ENCODE results near the gene SRRM3. TPM values are rescaled to one million over a fixed set of nuclear protein-coding genes. Genes with fewer than 3 reads are reported as not detected.

The SRRM3 gene
- total RNA-seq, 1 donor from 2014 or later, result 4.0 TPM

DNA sequence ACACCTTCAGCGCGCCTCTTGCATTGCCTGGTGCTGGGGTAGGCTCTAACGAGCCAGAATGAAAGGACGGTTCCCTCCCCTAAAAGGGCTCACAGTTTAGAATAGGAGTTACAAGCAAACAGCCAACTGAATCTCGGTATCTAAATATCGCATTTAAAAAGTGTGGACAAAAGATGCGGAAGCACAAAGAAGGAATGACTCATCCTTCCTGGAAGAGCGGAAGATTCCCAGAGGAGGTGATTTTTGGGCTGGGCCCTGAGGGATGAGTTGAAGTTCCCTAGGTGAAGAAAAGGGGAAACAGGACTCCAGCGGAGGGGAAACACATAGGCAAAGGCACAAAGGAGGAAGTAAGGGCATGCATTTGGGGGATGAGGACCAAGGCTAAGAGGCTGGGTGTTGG lies 29.9 kb downstream of the SRRM3 start:
- no peak for DNase-seq (ENCODE audit: extremely low spot score, unreplicated experiment)
- H3K9me3 Mint-ChIP-seq, result no peaks in the 10 kb centered on the region
- TF ChIP-seq, protein P1, sequence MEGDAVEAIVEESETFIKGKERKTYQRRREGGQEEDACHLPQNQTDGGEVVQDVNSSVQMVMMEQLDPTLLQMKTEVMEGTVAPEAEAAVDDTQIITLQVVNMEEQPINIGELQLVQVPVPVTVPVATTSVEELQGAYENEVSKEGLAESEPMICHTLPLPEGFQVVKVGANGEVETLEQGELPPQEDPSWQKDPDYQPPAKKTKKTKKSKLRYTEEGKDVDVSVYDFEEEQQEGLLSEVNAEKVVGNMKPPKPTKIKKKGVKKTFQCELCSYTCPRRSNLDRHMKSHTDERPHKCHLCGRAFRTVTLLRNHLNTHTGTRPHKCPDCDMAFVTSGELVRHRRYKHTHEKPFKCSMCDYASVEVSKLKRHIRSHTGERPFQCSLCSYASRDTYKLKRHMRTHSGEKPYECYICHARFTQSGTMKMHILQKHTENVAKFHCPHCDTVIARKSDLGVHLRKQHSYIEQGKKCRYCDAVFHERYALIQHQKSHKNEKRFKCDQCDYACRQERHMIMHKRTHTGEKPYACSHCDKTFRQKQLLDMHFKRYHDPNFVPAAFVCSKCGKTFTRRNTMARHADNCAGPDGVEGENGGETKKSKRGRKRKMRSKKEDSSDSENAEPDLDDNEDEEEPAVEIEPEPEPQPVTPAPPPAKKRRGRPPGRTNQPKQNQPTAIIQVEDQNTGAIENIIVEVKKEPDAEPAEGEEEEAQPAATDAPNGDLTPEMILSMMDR (conservative IDR thresholded peaks at IDR 0.05), result no peak
- H3K4me1 Mint-ChIP-seq (ENCODE audit: unreplicated experiment), result peaks cover 4% of the 10 kb centered on the region
- H3K4me3 Mint-ChIP-seq, result no peak overlapping the region
- no peak overlapping the region for H3K27ac Mint-ChIP-seq
- H3K27me3 Mint-ChIP-seq, result peaks cover 62% of the 10 kb centered on the region
- no peaks in the 10 kb centered on the region for H3K36me3 Mint-ChIP-seq

DNA sequence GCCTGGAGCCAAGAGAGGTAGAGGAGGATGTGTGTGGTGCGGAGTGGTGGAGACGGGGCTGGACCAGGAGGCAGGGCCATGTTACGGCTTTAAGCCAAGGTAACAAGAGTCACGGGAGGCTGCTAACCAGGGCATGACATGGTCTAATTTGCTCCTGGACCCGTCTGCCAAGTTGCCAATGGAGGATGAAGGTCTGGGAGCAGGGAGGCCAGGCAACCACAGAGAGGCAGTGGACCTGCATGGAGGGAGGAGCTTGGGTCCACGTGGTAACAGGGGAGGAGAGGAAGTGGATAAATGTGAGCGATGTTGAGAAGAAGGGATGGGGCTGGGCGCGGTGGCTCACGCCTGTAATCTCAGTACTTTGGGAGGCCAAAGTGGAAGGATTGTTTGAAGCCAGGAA lies 31.0 kb downstream of the SRRM3 start:
- TF ChIP-seq, protein P1 (conservative IDR thresholded peaks at IDR 0.05), result no peak
- no peak for DNase-seq (ENCODE audit: extremely low spot score, unreplicated experiment)
- Mint-ChIP-seq H3K4me1 (ENCODE audit: unreplicated experiment) (peaks cover 4% of the 10 kb centered on the region), H3K27me3 (peaks cover 65% of the 10 kb centered on the region), H3K9me3 (no peaks in the 10 kb centered on the region), H3K27ac (no peak overlapping the region), H3K4me3 (no peak overlapping the region), H3K36me3 (no peaks in the 10 kb centered on the region)

DNA sequence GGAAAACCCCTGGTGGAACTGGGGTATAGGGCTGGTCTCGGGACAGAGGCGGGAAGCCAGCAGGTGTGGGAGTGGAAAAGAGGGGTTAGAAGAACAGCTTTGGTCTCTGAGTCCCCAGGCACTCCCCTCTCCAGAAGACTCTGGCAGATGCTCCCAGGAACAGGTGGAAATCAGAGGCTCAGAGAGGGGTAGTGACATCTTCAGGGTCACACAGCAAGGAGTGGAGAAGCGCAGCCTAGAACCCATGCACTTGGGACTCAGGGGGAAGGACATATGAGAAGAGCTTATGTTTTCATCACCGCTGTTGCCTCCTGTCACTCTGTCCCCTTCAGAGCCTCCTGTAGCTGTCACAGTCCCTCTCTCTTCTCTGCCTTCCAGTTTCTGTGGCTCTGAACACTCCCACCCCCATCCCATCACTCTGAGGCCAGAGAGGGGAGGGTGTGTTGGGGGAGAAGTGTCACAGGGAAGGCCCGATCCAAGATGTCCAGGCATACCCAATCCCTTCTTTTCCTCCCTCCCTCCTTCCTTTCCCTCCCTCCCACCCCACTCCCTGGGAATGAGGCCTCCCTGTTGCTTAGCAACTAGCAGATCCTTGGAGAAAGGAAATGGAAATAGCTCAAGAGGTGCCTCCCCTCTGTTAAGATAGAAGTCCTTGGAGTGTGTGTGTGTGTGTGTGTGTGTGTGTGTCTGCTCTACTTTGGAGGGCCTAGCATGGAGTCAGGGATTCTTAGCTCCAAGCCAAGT lies 32.0 kb downstream of the SRRM3 start:
- peaks cover 72% of the 10 kb centered on the region for H3K27me3 Mint-ChIP-seq
- TF ChIP-seq, protein P1 (conservative IDR thresholded peaks at IDR 0.05), result no peak
- no peak overlapping the region for H3K27ac Mint-ChIP-seq
- H3K4me1 Mint-ChIP-seq (ENCODE audit: unreplicated experiment), result peaks cover 9% of the 10 kb centered on the region
- DNase-seq (ENCODE audit: extremely low spot score, unreplicated experiment), result no peak
- no peak overlapping the region for H3K4me3 Mint-ChIP-seq
- no peaks in the 10 kb centered on the region for H3K9me3 Mint-ChIP-seq
- no peaks in the 10 kb centered on the region for H3K36me3 Mint-ChIP-seq

DNA sequence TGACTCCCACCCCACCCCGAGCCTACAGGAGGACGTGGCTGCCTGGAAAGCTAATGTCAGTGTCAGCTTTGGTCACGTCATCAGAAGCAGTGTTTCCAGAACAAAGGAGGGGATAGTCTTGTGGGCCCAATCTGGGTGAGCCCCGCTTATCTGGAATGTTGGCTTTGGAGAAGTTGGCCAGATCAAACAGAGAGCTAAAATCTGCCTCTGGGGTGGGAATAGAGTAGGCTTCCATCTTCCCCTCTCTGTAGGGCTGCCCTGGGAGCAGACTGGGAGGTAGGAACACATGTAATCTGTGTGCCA lies 32.5 kb downstream of the SRRM3 start:
- TF ChIP-seq, protein P1 (conservative IDR thresholded peaks at IDR 0.05), result no peak
- DNase-seq (ENCODE audit: extremely low spot score, unreplicated experiment), result no peak
- Mint-ChIP-seq H3K4me1 (ENCODE audit: unreplicated experiment) (peaks cover 9% of the 10 kb centered on the region), H3K27me3 (peaks cover 74% of the 10 kb centered on the region), H3K36me3 (no peaks in the 10 kb centered on the region), H3K4me3 (no peak overlapping the region), H3K9me3 (no peaks in the 10 kb centered on the region), H3K27ac (no peak overlapping the region)

DNA sequence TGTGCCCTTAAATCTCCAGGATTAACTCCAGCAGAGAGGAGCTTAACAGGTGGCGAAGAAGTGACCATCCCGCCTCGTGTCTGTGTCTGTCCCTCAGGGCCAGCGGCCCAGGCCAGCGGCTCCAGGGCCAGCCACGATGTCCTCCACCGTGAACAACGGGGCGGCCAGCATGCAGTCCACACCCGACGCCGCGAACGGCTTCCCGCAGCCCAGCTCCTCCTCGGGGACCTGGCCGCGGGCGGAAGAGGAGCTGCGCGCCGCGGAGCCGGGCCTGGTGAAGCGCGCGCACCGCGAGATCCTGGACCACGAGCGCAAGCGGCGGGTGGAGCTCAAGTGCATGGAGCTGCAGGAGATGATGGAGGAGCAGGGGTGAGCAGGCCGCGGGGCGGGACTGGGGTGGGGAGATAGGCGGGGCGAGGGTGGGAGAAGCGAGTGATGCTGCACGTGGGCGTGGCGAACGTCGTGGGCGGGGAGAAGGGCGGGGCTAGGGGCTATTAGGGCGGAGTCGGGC lies 33.3 kb downstream of the SRRM3 start:
- Mint-ChIP-seq H3K27ac (no peak overlapping the region), H3K27me3 (peaks cover 69% of the 10 kb centered on the region), H3K4me3 (no peak overlapping the region), H3K36me3 (no peaks in the 10 kb centered on the region), H3K9me3 (no peaks in the 10 kb centered on the region), H3K4me1 (ENCODE audit: unreplicated experiment) (peaks cover 9% of the 10 kb centered on the region)
- DNase-seq (ENCODE audit: extremely low spot score, unreplicated experiment), result peak; percentile 89
- TF ChIP-seq, protein P1 (conservative IDR thresholded peaks at IDR 0.05), result no peak
